GM12878 (cell line): ENCODE measurements around the gene OR9Q1. TPM values are rescaled to one million over a fixed set of nuclear protein-coding genes. Genes with fewer than 3 reads are reported as not detected.

Source experiments
- ATAC-seq: fragments of 200-7000 bp; cut with Tn5 transposase; 3 replicates; pipeline ENCODE4 v1.9.1; 2020; ENCODE audit warnings: mild to moderate bottlenecking, moderate library complexity
- BruUV-seq: library from RNA; stranded (reverse); fragments of 400-500 nt; replicated peaks from 2 replicates; lab custom pipeline; 2021; lab: Mats Ljungman, UMichigan
- CTCF ChIA-PET: fragments of 300-600 bp; sonication (Branson Sonifier 250); formaldehyde crosslinking; extraction: SDS; loops from one replicate; lab custom pipeline; 2021; ENCODE audit warnings: inconsistent platforms; lab: Yijun Ruan, JAX
- POLR2A ChIA-PET: fragments of 350-600 bp; formaldehyde crosslinking; extraction: SDS; loops from one replicate; lab custom pipeline; 2021; ENCODE audit warnings: inconsistent platforms; lab: Charles Lee
- RAD21 ChIA-PET: fragments of 300-600 bp; sonication (Branson Sonifier 250); formaldehyde crosslinking; loops from one replicate; lab custom pipeline; 2023; ENCODE audit warnings: antibody characterized with exemption; ENCODE audit not compliant: unreplicated experiment; lab: Charles Lee
- SMC1A ChIA-PET: fragments of 300-600 bp; sonication (Branson Sonifier 250); formaldehyde crosslinking; loops from one replicate; lab custom pipeline; 2023; ENCODE audit not compliant: unreplicated experiment, uncharacterized antibody; lab: Charles Lee
- DNase-seq: peaks from one replicate; pipeline ENCODE4 v3.0.0-alpha.2; 2011; ENCODE audit warnings: low read depth, low spot score
- FAIRE-seq: peaks from 3 replicates; lab custom pipeline; 2011; peaks lifted over from hg19 to GRCh38; lab: Jason Lieb, UNC
- H2AFZ ChIP-seq: 2 replicates; pipeline ENCODE4 v1.6.0; 2011; ENCODE audit warnings: low read depth, low read length, control low read depth; ENCODE audit not compliant: control insufficient read depth
- H3K27ac ChIP-seq: 2 replicates; pipeline ENCODE4 v1.5.1; 2011; ENCODE audit warnings: control low read depth; ENCODE audit not compliant: control insufficient read depth, insufficient read depth
- H3K27me3 ChIP-seq, 2 experiments: replicated peaks in 1 of 2; 2 replicates each; pipeline versions ENCODE4 v1.6.0 to v1.6.1; 2011; ENCODE audit warnings: low read length in 1 of 2; ENCODE audit not compliant: control insufficient read depth in 2 of 2, insufficient read depth in 2 of 2
- H3K36me3 ChIP-seq, 2 experiments: 2 replicates each; pipeline ENCODE4 v1.5.1; 2011; ENCODE audit warnings: low read length in 1 of 2; ENCODE audit not compliant: control insufficient read depth in 2 of 2, insufficient read depth in 2 of 2
- H3K4me1 ChIP-seq: 2 replicates; pipeline ENCODE4 v1.6.1; 2011; ENCODE audit warnings: mild to moderate bottlenecking, low read length, moderate library complexity, mixed read lengths; ENCODE audit not compliant: control insufficient read depth, insufficient read depth
- H3K4me2 ChIP-seq: 2 replicates; pipeline ENCODE4 v1.6.0; 2011; ENCODE audit warnings: control low read depth; ENCODE audit not compliant: control insufficient read depth, insufficient read depth
- H3K4me3 ChIP-seq: fragments of 200-600 bp; sonication (generic); 2 replicates; pipeline ENCODE4 v1.5.1; 2016
- H3K79me2 ChIP-seq: 2 replicates; pipeline ENCODE4 v1.6.0; 2011; ENCODE audit warnings: low read length; ENCODE audit not compliant: control insufficient read depth, insufficient read depth
- H3K9ac ChIP-seq: 2 replicates; pipeline ENCODE4 v1.8.0; 2011; ENCODE audit warnings: low read length, control low read depth, mixed read lengths; ENCODE audit not compliant: control insufficient read depth, insufficient read depth
- H3K9me3 ChIP-seq: replicated peaks from 3 replicates; pipeline ENCODE4 v1.5.1; 2011; ENCODE audit warnings: mild to moderate bottlenecking, low read length; ENCODE audit not compliant: control insufficient read depth, insufficient read depth
- H4K20me1 ChIP-seq: 2 replicates; pipeline ENCODE4 v1.6.0; 2011; ENCODE audit not compliant: control insufficient read depth, insufficient read depth
- E2F4 ChIP-seq: IDR thresholded peaks from 2 replicates; pipeline ENCODE4 v1.6.1; 2012; ENCODE audit warnings: low read depth, low read length, improper control_type of control experiment
- EP300 ChIP-seq, 2 experiments: fragments of 150-350 bp in 1 of 2; IDR thresholded peaks; 2 replicates each; pipeline ENCODE4 v1.6.1; 2011 to 2012; ENCODE audit warnings: low read depth in 2 of 2, low read length in 2 of 2, borderline replicate concordance in 1 of 2, improper control_type of control experiment in 1 of 2, inconsistent platforms in 1 of 2; ENCODE audit not compliant: control insufficient read depth in 1 of 2
- ESRRA ChIP-seq: IDR thresholded peaks from 2 replicates; pipeline ENCODE4 v1.6.1; 2012; ENCODE audit warnings: mild to moderate bottlenecking, low read length, improper control_type of control experiment
- FOXM1 ChIP-seq: IDR thresholded peaks from 2 replicates; pipeline ENCODE4 v1.6.1; 2012; ENCODE audit warnings: low read depth, mild to moderate bottlenecking, inconsistent platforms, low read length, moderate library complexity
- MEF2A ChIP-seq: IDR thresholded peaks from 2 replicates; pipeline ENCODE4 v1.6.1; 2011; ENCODE audit warnings: low read depth, mild to moderate bottlenecking, low read length, moderate library complexity; ENCODE audit not compliant: insufficient read depth
- MXI1 ChIP-seq: fragments of 150-350 bp; IDR thresholded peaks from 2 replicates; pipeline ENCODE4 v1.6.1; 2011; ENCODE audit warnings: low read depth, mild to moderate bottlenecking, inconsistent platforms, low read length, improper control_type of control experiment
- NR2C2 ChIP-seq: IDR thresholded peaks from 2 replicates; pipeline ENCODE4 v1.6.1; 2011; ENCODE audit warnings: borderline replicate concordance, low read depth; ENCODE audit not compliant: control insufficient read depth, insufficient read length
- USF1 ChIP-seq: IDR thresholded peaks from 2 replicates; pipeline ENCODE4 v1.6.1; 2011; ENCODE audit warnings: borderline replicate concordance, low read depth, mild to moderate bottlenecking, moderate library complexity, mixed read lengths, low read length; ENCODE audit not compliant: insufficient read depth; ENCODE audit errors: extremely low read length
- ZNF274 ChIP-seq: IDR thresholded peaks from one replicate; pipeline ENCODE4 v1.8.0; 2011; ENCODE audit not compliant: insufficient read length, insufficient read depth
- ZNF592 ChIP-seq: fragments of 450-650 bp; IDR thresholded peaks from 2 replicates; pipeline ENCODE4 v1.6.1; 2017; ENCODE audit warnings: mild to moderate bottlenecking, moderate library complexity
- ZZZ3 ChIP-seq: IDR thresholded peaks from 2 replicates; pipeline ENCODE4 v1.6.1; 2011; ENCODE audit warnings: low read depth; ENCODE audit not compliant: control insufficient read depth, insufficient read length
- WGBS: methylation state at CpG from one replicate; pipeline ENCODE4 v1.1.6; 2016; ENCODE audit warnings: low lambda C conversion rate; ENCODE audit not compliant: insufficient replicate concordance, insufficient coverage; ENCODE audit errors: missing lambda C conversion rate; 5-methylcytosine and 5-hydroxymethylcytosine counted together
- in situ Hi-C: fragments of 300-500 bp; cut with MboI; formaldehyde crosslinking; loops from 9 replicates; pipeline ENCODE4 v1.14.3; 2018; ENCODE audit warnings: mixed read lengths
- intact Hi-C: fragments of 100-400 bp; cut with micrococcal nuclease; formaldehyde crosslinking; loops from one replicate; pipeline ENCODE4 v1.14.2; 2022; ENCODE audit not compliant: unreplicated experiment
- polyA plus RNA-seq, 11 experiments: library from polyadenylated mRNA; depleted of rRNA in 4 of 11; unstranded in 6 of 11; stranded (reverse) in 5 of 11; fragments of >200 nt; fragmentation: Nextera tagmentation in 4 of 11; fragmentation: Illumina TruSeq in 1 of 11; extraction: Ambion mirVana in 4 of 11; extraction: Trizol in 1 of 11; gene quantifications; 1 replicate in 1 of 11; 2 replicates in 10 of 11; pipeline versions ENCODE4 v1.2.1 to v1.2.3, GENCODE V29; 2011 to 2016; ENCODE audit warnings: inconsistent platforms in 2 of 11, missing spikeins in 2 of 11, low read depth in 1 of 11
- total RNA-seq, 4 experiments: library from RNA; depleted of rRNA in 3 of 4; stranded (reverse); fragments of >200 nt in 3 of 4; fragmentation: Illumina TruSeq in 1 of 4; extraction: Trizol in 1 of 4; gene quantifications; 2 replicates each; pipeline versions ENCODE4 v1.2.1 to v1.2.3, GENCODE V29; 2013 to 2021

OR9Q1 gene
- total and polyA plus RNA-seq, 10 of the 15 experiments (the other 5 are each of a cell fraction or from before 2014, with no cell fraction given) = not detected

GRCh38 chr11:58055806-58056401, 32.2 kb downstream of the OR9Q1 start:
- RAD21 ChIA-PET = no interaction called here
- CTCF ChIA-PET = no interaction called here
- intact Hi-C loops = no loop called here
- BruUV-seq = no TSS peak
- TF ChIP-seq FOXM1 = no peak
- no peak for TF ChIP-seq E2F4
- no peak for TF ChIP-seq MXI1
- TF ChIP-seq ZZZ3 = no peak
- TF ChIP-seq NR2C2 = no peak
- no peak for TF ChIP-seq ESRRA
- TF ChIP-seq, all 136 proteins: peak for 0
- Histone ChIP-seq H3K4me2 (no peak overlapping the region), H3K79me2 (no peaks in the 10 kb centered on the region), H3K9me3 (no peaks in the 10 kb centered on the region), H3K27me3 (peaks cover 0 to 2% of the 10 kb centered on the region in 2 experiments; a peak in 2 of 4 replicates), H3K4me1 (no peaks in the 10 kb centered on the region), H3K4me3 (no peak overlapping the region), H2AFZ (no peak overlapping the region), H3K9ac (no peak overlapping the region), H3K27ac (no peak overlapping the region), H3K36me3 (no peaks in the 10 kb centered on the region), H4K20me1 (no peaks in the 10 kb centered on the region)
- ChIA-PET POLR2A (no interaction called here), SMC1A (no interaction called here)
- FAIRE-seq (no peak), DNase-seq (no peak), ATAC-seq (no peak)
- in situ Hi-C loops = no loop called here
- 7% methylated on average over 1 of the region's 1 CpG for WGBS

- CTCF ChIA-PET = no interaction called here
- H3K27me3 ChIP-seq = peaks cover 0 to 2% of the 10 kb centered on the region in 2 experiments; a peak in 2 of 4 replicates
- H3K79me2 ChIP-seq = no peaks in the 10 kb centered on the region
- no peak overlapping the region for H3K9ac ChIP-seq
- BruUV-seq = no TSS peak
- H2AFZ ChIP-seq = no peak overlapping the region
- H3K9me3 ChIP-seq = no peaks in the 10 kb centered on the region
- WGBS = 1% methylated on average over 3 of the region's 3 CpGs
- no peak for DNase-seq
- SMC1A ChIA-PET = no interaction called here
- no peak for FAIRE-seq
- H3K4me3 ChIP-seq = no peak overlapping the region
- POLR2A ChIA-PET = no interaction called here
- intact Hi-C loops = no loop called here
- H3K4me1 ChIP-seq = no peaks in the 10 kb centered on the region
- no peaks in the 10 kb centered on the region for H3K36me3 ChIP-seq
- no peak for ATAC-seq
- no peak overlapping the region for H3K4me2 ChIP-seq
- RAD21 ChIA-PET = no interaction called here
- no peak overlapping the region for H3K27ac ChIP-seq
- H4K20me1 ChIP-seq = no peaks in the 10 kb centered on the region
- in situ Hi-C loops = no loop called here
- TF ChIP-seq USF1 (no peak), MEF2A (no peak), ZNF274 (no peak), EP300 (IDR thresholded peaks at IDR 0.05; ENCODE audit: borderline replicate concordance in 1 of 2, control insufficient read depth in 1 of 2, low read depth in 2 of 2, low read length in 2 of 2) (no peak), ZNF592 (no peak)
Observed at GRCh38 chr11:58057481-58057880, 33.8 kb downstream of the OR9Q1 start.
